HEK293 (cell line): ENCODE measurements around the gene MXRA8.

Experiments used
- BCL11A ChIP-seq: fragments of 450-650 bp; formaldehyde crosslinking; IDR thresholded peaks from 2 replicates; pipeline ENCODE4 v1.5.1; 2016; ENCODE audit warnings: low read depth, missing biosample characterization, missing genetic modification characterization
- FEZF1 ChIP-seq: fragments of 450-650 bp; formaldehyde crosslinking; IDR thresholded peaks from 2 replicates; pipeline ENCODE4 v1.5.1; 2016; ENCODE audit warnings: missing biosample characterization, missing genetic modification characterization
- GFI1B ChIP-seq: fragments of 450-650 bp; formaldehyde crosslinking; IDR thresholded peaks from 2 replicates; pipeline ENCODE4 v1.5.1; 2016; ENCODE audit warnings: missing biosample characterization, missing genetic modification characterization
- PBX3 ChIP-seq: sonication (generic); formaldehyde crosslinking; IDR thresholded peaks from 2 replicates; pipeline ENCODE4 v1.8.1; 2022; ENCODE audit warnings: mild to moderate bottlenecking, moderate library complexity, missing genetic modification reagents
- REPIN1 ChIP-seq: fragments of 450-650 bp; formaldehyde crosslinking; IDR thresholded peaks from 2 replicates; pipeline ENCODE4 v1.5.1; 2017; ENCODE audit warnings: missing biosample characterization, missing genetic modification characterization, low read depth
- ZBTB17 ChIP-seq: fragments of 450-650 bp; formaldehyde crosslinking; IDR thresholded peaks from 2 replicates; pipeline ENCODE4 v1.5.1; 2016; ENCODE audit warnings: missing biosample characterization, missing genetic modification characterization
- ZBTB21 ChIP-seq: fragments of 450-650 bp; formaldehyde crosslinking; IDR thresholded peaks from 2 replicates; pipeline ENCODE4 v1.5.1; 2017; ENCODE audit warnings: missing biosample characterization, missing genetic modification characterization
- ZBTB48 ChIP-seq: fragments of 450-650 bp; formaldehyde crosslinking; IDR thresholded peaks from 2 replicates; pipeline ENCODE4 v1.5.1; 2016; ENCODE audit warnings: missing biosample characterization, missing genetic modification characterization
- ZNF114 ChIP-seq: fragments of 450-650 bp; formaldehyde crosslinking; IDR thresholded peaks from 2 replicates; pipeline ENCODE4 v1.5.0; 2017; ENCODE audit warnings: missing biosample characterization, missing genetic modification characterization
- ZNF140 ChIP-seq: fragments of 450-650 bp; formaldehyde crosslinking; IDR thresholded peaks from 2 replicates; pipeline ENCODE4 v1.5.1; 2016; ENCODE audit warnings: missing biosample characterization, missing genetic modification characterization
- ZNF155 ChIP-seq: fragments of 450-650 bp; formaldehyde crosslinking; IDR thresholded peaks from 2 replicates; pipeline ENCODE4 v1.5.1; 2016; ENCODE audit warnings: missing biosample characterization, missing genetic modification characterization
- ZNF157 ChIP-seq: fragments of 450-650 bp; formaldehyde crosslinking; IDR thresholded peaks from 2 replicates; pipeline ENCODE4 v1.5.1; 2016; ENCODE audit warnings: missing biosample characterization, missing genetic modification characterization
- ZNF16 ChIP-seq: fragments of 450-650 bp; formaldehyde crosslinking; IDR thresholded peaks from 2 replicates; pipeline ENCODE4 v1.5.1; 2016; ENCODE audit warnings: low read depth, missing biosample characterization, missing genetic modification characterization
- ZNF169 ChIP-seq: fragments of 450-650 bp; formaldehyde crosslinking; IDR thresholded peaks from 2 replicates; pipeline ENCODE4 v1.5.1; 2016; ENCODE audit warnings: missing biosample characterization, missing genetic modification characterization
- ZNF202 ChIP-seq: fragments of 450-650 bp; formaldehyde crosslinking; IDR thresholded peaks from 2 replicates; pipeline ENCODE4 v1.5.1; 2016; ENCODE audit warnings: missing biosample characterization, missing genetic modification characterization, borderline replicate concordance
- ZNF214 ChIP-seq: fragments of 450-650 bp; formaldehyde crosslinking; IDR thresholded peaks from 2 replicates; pipeline ENCODE4 v1.5.1; 2017; ENCODE audit warnings: missing biosample characterization, mild to moderate bottlenecking, missing genetic modification characterization, borderline replicate concordance
- ZNF24 ChIP-seq: fragments of 450-650 bp; formaldehyde crosslinking; IDR thresholded peaks from 2 replicates; pipeline ENCODE4 v1.5.1; 2016; ENCODE audit warnings: missing biosample characterization, missing genetic modification characterization
- ZNF248 ChIP-seq: fragments of 450-650 bp; formaldehyde crosslinking; IDR thresholded peaks from 2 replicates; pipeline ENCODE4 v1.5.1; 2017; ENCODE audit warnings: missing biosample characterization, missing genetic modification characterization
- ZNF292 ChIP-seq: fragments of 450-650 bp; formaldehyde crosslinking; IDR thresholded peaks from 2 replicates; pipeline ENCODE4 v1.5.1; 2016; ENCODE audit warnings: low read depth, missing biosample characterization, missing genetic modification characterization, borderline replicate concordance
- ZNF529 ChIP-seq: fragments of 450-650 bp; formaldehyde crosslinking; IDR thresholded peaks from 2 replicates; pipeline ENCODE4 v1.5.1; 2017; ENCODE audit warnings: missing genetic modification characterization, missing biosample characterization; ENCODE audit not compliant: insufficient replicate concordance
- ZNF555 ChIP-seq: fragments of 450-650 bp; formaldehyde crosslinking; conservative IDR thresholded peaks from 2 replicates; pipeline ENCODE4 v1.5.1; 2017; ENCODE audit warnings: missing biosample characterization, mild to moderate bottlenecking, missing genetic modification characterization, inconsistent platforms
- ZNF560 ChIP-seq: fragments of 450-650 bp; formaldehyde crosslinking; IDR thresholded peaks from 2 replicates; pipeline ENCODE4 v1.5.1; 2017; ENCODE audit warnings: missing biosample characterization, missing genetic modification characterization, borderline replicate concordance
- ZNF596 ChIP-seq: fragments of 450-650 bp; IDR thresholded peaks from 2 replicates; pipeline ENCODE4 v1.5.0; 2018; ENCODE audit warnings: missing biosample characterization, mild to moderate bottlenecking, missing genetic modification characterization, moderate library complexity
- ZNF645 ChIP-seq: fragments of 450-650 bp; formaldehyde crosslinking; IDR thresholded peaks from 2 replicates; pipeline ENCODE4; 2016; ENCODE audit warnings: missing biosample characterization, missing genetic modification characterization
- ZNF707 ChIP-seq: fragments of 450-650 bp; formaldehyde crosslinking; IDR thresholded peaks from 2 replicates; pipeline ENCODE4 v1.5.1; 2016; ENCODE audit warnings: missing biosample characterization, missing genetic modification characterization
- ZNF830 ChIP-seq: fragments of 450-650 bp; IDR thresholded peaks from 2 replicates; pipeline ENCODE4 v1.5.0; 2018; ENCODE audit warnings: missing biosample characterization, missing genetic modification characterization, low read depth, mild to moderate bottlenecking, moderate library complexity
- ZNF843 ChIP-seq: fragments of 450-650 bp; formaldehyde crosslinking; IDR thresholded peaks from 2 replicates; pipeline ENCODE4 v1.5.1; 2016; ENCODE audit warnings: missing biosample characterization, missing genetic modification characterization
- ZSCAN16 ChIP-seq: fragments of 450-650 bp; formaldehyde crosslinking; IDR thresholded peaks from 2 replicates; pipeline ENCODE4 v1.5.1; 2016; ENCODE audit warnings: missing biosample characterization, missing genetic modification characterization
- TF ChIP-seq, protein P1 (sequence below): fragments of 450-650 bp; formaldehyde crosslinking; IDR thresholded peaks from 2 replicates; pipeline ENCODE4 v1.5.1; 2016; ENCODE audit warnings: missing biosample characterization, missing genetic modification characterization, borderline replicate concordance
- TF ChIP-seq, protein P2 (sequence below): fragments of 450-650 bp; formaldehyde crosslinking; IDR thresholded peaks from 2 replicates; pipeline ENCODE4 v1.5.1; 2017; ENCODE audit warnings: missing biosample characterization, missing genetic modification characterization

Gene MXRA8

GRCh38 chr1:1406821-1407635, 48.7 kb upstream of the MXRA8 start, which contains the start of gene MRPL20 (continued):
- TF ChIP-seq, protein P1, sequence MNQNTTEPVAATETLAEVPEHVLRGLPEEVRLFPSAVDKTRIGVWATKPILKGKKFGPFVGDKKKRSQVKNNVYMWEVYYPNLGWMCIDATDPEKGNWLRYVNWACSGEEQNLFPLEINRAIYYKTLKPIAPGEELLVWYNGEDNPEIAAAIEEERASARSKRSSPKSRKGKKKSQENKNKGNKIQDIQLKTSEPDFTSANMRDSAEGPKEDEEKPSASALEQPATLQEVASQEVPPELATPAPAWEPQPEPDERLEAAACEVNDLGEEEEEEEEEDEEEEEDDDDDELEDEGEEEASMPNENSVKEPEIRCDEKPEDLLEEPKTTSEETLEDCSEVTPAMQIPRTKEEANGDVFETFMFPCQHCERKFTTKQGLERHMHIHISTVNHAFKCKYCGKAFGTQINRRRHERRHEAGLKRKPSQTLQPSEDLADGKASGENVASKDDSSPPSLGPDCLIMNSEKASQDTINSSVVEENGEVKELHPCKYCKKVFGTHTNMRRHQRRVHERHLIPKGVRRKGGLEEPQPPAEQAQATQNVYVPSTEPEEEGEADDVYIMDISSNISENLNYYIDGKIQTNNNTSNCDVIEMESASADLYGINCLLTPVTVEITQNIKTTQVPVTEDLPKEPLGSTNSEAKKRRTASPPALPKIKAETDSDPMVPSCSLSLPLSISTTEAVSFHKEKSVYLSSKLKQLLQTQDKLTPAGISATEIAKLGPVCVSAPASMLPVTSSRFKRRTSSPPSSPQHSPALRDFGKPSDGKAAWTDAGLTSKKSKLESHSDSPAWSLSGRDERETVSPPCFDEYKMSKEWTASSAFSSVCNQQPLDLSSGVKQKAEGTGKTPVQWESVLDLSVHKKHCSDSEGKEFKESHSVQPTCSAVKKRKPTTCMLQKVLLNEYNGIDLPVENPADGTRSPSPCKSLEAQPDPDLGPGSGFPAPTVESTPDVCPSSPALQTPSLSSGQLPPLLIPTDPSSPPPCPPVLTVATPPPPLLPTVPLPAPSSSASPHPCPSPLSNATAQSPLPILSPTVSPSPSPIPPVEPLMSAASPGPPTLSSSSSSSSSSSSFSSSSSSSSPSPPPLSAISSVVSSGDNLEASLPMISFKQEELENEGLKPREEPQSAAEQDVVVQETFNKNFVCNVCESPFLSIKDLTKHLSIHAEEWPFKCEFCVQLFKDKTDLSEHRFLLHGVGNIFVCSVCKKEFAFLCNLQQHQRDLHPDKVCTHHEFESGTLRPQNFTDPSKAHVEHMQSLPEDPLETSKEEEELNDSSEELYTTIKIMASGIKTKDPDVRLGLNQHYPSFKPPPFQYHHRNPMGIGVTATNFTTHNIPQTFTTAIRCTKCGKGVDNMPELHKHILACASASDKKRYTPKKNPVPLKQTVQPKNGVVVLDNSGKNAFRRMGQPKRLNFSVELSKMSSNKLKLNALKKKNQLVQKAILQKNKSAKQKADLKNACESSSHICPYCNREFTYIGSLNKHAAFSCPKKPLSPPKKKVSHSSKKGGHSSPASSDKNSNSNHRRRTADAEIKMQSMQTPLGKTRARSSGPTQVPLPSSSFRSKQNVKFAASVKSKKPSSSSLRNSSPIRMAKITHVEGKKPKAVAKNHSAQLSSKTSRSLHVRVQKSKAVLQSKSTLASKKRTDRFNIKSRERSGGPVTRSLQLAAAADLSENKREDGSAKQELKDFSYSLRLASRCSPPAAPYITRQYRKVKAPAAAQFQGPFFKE: no peak
- TF ChIP-seq ZNF16 (tag by site-specific recombination) (no peak), FEZF1 (no peak), ZNF214 (tag by site-specific recombination) (no peak), REPIN1 (tag by site-specific recombination) (no peak), ZBTB17 (peak; percentile 11; the same call in 1 of the 2 replicates), GFI1B (tag by site-specific recombination) (no peak), PBX3 (CRISPR knock-in tag) (peak; percentile 15; the same call in 1 of the 2 replicates), ZNF707 (no peak), ZBTB21 (tag by site-specific recombination) (peak; percentile 34; the same call in 1 of the 2 replicates), ZNF114 (tag by site-specific recombination) (no peak), ZSCAN16 (tag by site-specific recombination) (no peak), ZNF529 (tag by site-specific recombination) (no peak), ZBTB48 (tag by site-specific recombination) (no peak), ZNF202 (tag by site-specific recombination) (no peak), ZNF155 (tag by site-specific recombination) (no peak), ZNF830 (tag by site-specific recombination) (no peak), ZNF645 (tag by site-specific recombination) (no peak), BCL11A (0 out of 2 replicates have a peak, but pooled peaks have one; percentile 54), ZNF248 (tag by site-specific recombination) (no peak), ZNF843 (tag by site-specific recombination) (peak; percentile 74), ZNF555 (tag by site-specific recombination) (no peak), ZNF292 (tag by site-specific recombination) (no peak), ZNF169 (tag by site-specific recombination) (no peak), ZNF560 (tag by site-specific recombination) (no peak), ZNF140 (no peak), ZNF596 (tag by site-specific recombination) (no peak), ZNF157 (tag by site-specific recombination) (no peak), ZNF24 (tag by site-specific recombination) (no peak; the same call in 1 of the 2 replicates)
- TF ChIP-seq, protein P2, sequence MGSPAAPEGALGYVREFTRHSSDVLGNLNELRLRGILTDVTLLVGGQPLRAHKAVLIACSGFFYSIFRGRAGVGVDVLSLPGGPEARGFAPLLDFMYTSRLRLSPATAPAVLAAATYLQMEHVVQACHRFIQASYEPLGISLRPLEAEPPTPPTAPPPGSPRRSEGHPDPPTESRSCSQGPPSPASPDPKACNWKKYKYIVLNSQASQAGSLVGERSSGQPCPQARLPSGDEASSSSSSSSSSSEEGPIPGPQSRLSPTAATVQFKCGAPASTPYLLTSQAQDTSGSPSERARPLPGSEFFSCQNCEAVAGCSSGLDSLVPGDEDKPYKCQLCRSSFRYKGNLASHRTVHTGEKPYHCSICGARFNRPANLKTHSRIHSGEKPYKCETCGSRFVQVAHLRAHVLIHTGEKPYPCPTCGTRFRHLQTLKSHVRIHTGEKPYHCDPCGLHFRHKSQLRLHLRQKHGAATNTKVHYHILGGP (tag by site-specific recombination): no peak
